ENCODE measurements around the gene PTPRD.

Gene PTPRD

GRCh38 chr9:10605388-10605787, 7.4 kb downstream of the PTPRD start:
- no peaks in the 10 kb centered on the region for H3K4me1 ChIP-seq (ENCODE audit: low read depth, poor library complexity, severe bottlenecking)
- H4K20me1 ChIP-seq (ENCODE audit: insufficient read depth), result no peaks in the 10 kb centered on the region
- H3K36me3 ChIP-seq (ENCODE audit: insufficient read depth), result no peaks in the 10 kb centered on the region
- no peak for TF ChIP-seq CTCF (conservative IDR thresholded peaks at IDR 0.05; ENCODE audit: low read depth, low read length)
- no peak overlapping the region for H3K9ac ChIP-seq
- no peaks in the 10 kb centered on the region for H3K79me2 ChIP-seq (ENCODE audit: insufficient read depth, low read depth)
- H2AFZ ChIP-seq (ENCODE audit: low read depth), result no peak overlapping the region
- H3K4me2 ChIP-seq, result no peak overlapping the region
- H3K27ac ChIP-seq, result no peak overlapping the region
- H3K27me3 ChIP-seq (ENCODE audit: insufficient read depth, low read depth), result no peaks in the 10 kb centered on the region
- H3K4me3 ChIP-seq (IDR thresholded peaks at IDR 0.05; ENCODE audit: insufficient read depth, low read depth, low read length), result no peak overlapping the region

GRCh38 chr9:10604927-10605326, 7.9 kb downstream of the PTPRD start:
- H3K4me2 ChIP-seq, result no peak overlapping the region
- H3K27me3 ChIP-seq (ENCODE audit: insufficient read depth, low read depth), result no peaks in the 10 kb centered on the region
- H3K4me1 ChIP-seq (ENCODE audit: low read depth, poor library complexity, severe bottlenecking), result no peaks in the 10 kb centered on the region
- no peak for TF ChIP-seq CTCF (conservative IDR thresholded peaks at IDR 0.05; ENCODE audit: low read depth, low read length)
- H4K20me1 ChIP-seq (ENCODE audit: insufficient read depth), result no peaks in the 10 kb centered on the region
- no peak overlapping the region for H3K9ac ChIP-seq
- no peak overlapping the region for H3K4me3 ChIP-seq (IDR thresholded peaks at IDR 0.05; ENCODE audit: insufficient read depth, low read depth, low read length)
- H3K27ac ChIP-seq, result no peak overlapping the region
- no peaks in the 10 kb centered on the region for H3K79me2 ChIP-seq (ENCODE audit: insufficient read depth, low read depth)
- no peaks in the 10 kb centered on the region for H3K36me3 ChIP-seq (ENCODE audit: insufficient read depth)
- H2AFZ ChIP-seq (ENCODE audit: low read depth), result no peak overlapping the region

GRCh38 chr9:10597801-10598200, 15.0 kb downstream of the PTPRD start:
- no peak for TF ChIP-seq CTCF (conservative IDR thresholded peaks at IDR 0.05; ENCODE audit: low read depth, low read length)
- H3K9ac ChIP-seq, result no peak overlapping the region
- no peak overlapping the region for H3K4me3 ChIP-seq (IDR thresholded peaks at IDR 0.05; ENCODE audit: insufficient read depth, low read depth, low read length)
- H3K79me2 ChIP-seq (ENCODE audit: insufficient read depth, low read depth), result no peaks in the 10 kb centered on the region
- H3K4me1 ChIP-seq (ENCODE audit: low read depth, poor library complexity, severe bottlenecking), result no peaks in the 10 kb centered on the region
- no peak overlapping the region for H2AFZ ChIP-seq (ENCODE audit: low read depth)
- H4K20me1 ChIP-seq (ENCODE audit: insufficient read depth), result no peaks in the 10 kb centered on the region
- no peak overlapping the region for H3K27ac ChIP-seq
- no peak overlapping the region for H3K4me2 ChIP-seq
- no peaks in the 10 kb centered on the region for H3K27me3 ChIP-seq (ENCODE audit: insufficient read depth, low read depth)
- H3K36me3 ChIP-seq (ENCODE audit: insufficient read depth), result no peaks in the 10 kb centered on the region

GRCh38 chr9:10594482-10594881, 18.3 kb downstream of the PTPRD start:
- Histone ChIP-seq H3K36me3 (ENCODE audit: insufficient read depth) (no peaks in the 10 kb centered on the region), H3K79me2 (ENCODE audit: insufficient read depth, low read depth) (no peaks in the 10 kb centered on the region), H3K27ac (no peak overlapping the region), H2AFZ (ENCODE audit: low read depth) (no peak overlapping the region), H3K27me3 (ENCODE audit: insufficient read depth, low read depth) (no peaks in the 10 kb centered on the region), H3K4me3 (IDR thresholded peaks at IDR 0.05; ENCODE audit: insufficient read depth, low read depth, low read length) (no peak overlapping the region), H3K4me2 (no peak overlapping the region), H4K20me1 (ENCODE audit: insufficient read depth) (no peaks in the 10 kb centered on the region), H3K4me1 (ENCODE audit: low read depth, poor library complexity, severe bottlenecking) (no peaks in the 10 kb centered on the region), H3K9ac (no peak overlapping the region)
- TF ChIP-seq CTCF (conservative IDR thresholded peaks at IDR 0.05; ENCODE audit: low read depth, low read length), result no peak

- Histone ChIP-seq H3K9ac (no peak overlapping the region), H3K4me3 (IDR thresholded peaks at IDR 0.05; ENCODE audit: insufficient read depth, low read depth, low read length) (no peak overlapping the region), H3K27me3 (ENCODE audit: insufficient read depth, low read depth) (no peaks in the 10 kb centered on the region), H3K79me2 (ENCODE audit: insufficient read depth, low read depth) (no peaks in the 10 kb centered on the region), H2AFZ (ENCODE audit: low read depth) (no peak overlapping the region), H3K4me2 (no peak overlapping the region), H4K20me1 (ENCODE audit: insufficient read depth) (no peaks in the 10 kb centered on the region), H3K4me1 (ENCODE audit: low read depth, poor library complexity, severe bottlenecking) (no peaks in the 10 kb centered on the region), H3K27ac (no peak overlapping the region), H3K36me3 (ENCODE audit: insufficient read depth) (no peaks in the 10 kb centered on the region)
- no peak for TF ChIP-seq CTCF (conservative IDR thresholded peaks at IDR 0.05; ENCODE audit: low read depth, low read length)
Measured at GRCh38 chr9:10586407-10586806, 26.4 kb downstream of the PTPRD start.

All from KMS-11 (cell line).